GM18498 (cell line): ENCODE data around the gene RASGEF1C.

Source experiments
- ATAC-seq: cut with Tn5 transposase; IDR thresholded peaks from one replicate; pipeline ENCODE4 v1.9.1; 2021; ENCODE audit warnings: mild to moderate bottlenecking, moderate library complexity; ENCODE audit not compliant: unreplicated experiment

RASGEF1C gene

DNA sequence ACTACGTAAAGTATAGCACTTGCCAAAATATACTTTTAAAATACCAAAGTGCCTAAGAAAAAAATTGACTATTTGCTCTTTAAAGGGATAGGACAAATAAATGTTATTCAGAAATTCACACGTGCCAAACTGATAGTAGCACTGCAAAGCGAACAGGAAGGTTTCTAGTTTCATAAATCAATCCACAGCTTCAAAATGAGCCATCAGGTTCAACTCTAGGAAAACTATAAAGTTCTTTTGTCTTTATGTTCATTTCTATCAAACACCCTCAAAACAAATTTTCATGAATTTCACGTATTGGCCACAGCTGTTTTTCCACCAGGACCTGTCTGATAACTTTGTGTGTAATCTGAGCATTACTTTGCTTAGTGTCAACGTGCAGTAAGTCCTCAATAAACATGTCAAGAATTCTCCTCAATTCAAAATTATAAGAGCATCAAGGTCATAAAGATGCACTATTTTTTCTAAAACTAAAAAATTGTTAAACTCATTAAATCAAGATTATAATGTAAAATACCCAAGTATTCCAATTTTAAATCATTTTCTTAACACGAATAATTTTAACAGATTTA lies 140.4 kb downstream of the RASGEF1C start:
- no peak for ATAC-seq

DNA sequence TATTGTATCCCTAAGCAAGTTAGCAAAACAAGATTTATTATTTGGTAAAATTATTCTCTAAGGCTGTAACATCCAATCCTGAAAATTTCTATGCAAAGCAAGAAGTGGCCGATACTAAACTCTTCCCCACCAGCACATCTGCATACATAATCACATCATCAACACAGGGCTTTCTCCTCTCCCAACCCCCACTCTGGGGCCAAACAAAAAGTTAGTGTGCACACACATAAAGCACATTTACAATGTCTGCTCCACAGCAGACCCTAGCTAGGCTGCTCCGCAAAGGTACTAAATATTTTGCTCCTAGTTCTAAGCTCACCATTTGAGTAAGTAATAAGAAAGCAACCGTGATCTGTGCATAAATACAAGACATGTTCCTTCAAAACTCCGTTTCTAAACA lies 141.0 kb downstream of the RASGEF1C start:
- ATAC-seq = no peak

DNA sequence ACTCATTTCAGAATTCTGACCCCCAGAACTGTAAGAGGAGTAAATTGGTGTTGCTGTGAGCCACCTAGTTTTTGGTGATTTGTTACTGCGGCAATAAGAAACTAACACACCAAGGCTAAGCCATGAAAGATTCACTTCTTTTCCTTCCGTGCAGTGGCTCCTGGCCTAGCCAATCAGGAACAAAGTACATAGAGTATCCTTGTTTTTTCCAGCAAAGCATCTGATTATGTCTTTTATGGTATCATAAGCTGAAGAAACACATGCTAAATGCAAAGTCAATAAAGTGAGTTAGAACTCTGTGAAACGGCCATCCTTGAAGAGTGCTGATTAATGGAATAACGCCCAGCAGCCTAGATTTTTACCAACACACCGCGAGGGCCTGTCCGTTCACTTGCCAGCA lies 148.8 kb downstream of the RASGEF1C start:
- ATAC-seq = no peak

DNA sequence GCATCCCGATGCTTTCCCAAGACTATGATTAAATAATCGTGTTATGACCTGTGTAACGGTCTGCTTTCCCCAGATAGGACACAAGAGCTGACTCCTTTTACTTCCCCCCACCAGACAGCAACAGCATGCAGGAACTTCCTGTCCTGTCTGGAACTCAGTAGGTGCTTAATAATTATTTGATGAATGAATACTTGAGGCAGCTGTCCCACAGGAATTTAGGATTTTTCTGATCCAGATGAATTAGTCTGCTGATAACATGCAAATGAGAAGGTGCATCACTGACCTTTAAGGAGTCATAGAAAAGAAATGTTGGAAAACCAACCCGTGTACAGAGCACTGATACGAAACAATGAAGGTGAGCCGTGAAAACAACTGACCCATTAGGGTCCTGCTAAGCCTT lies 149.7 kb downstream of the RASGEF1C start:
- no peak for ATAC-seq

DNA sequence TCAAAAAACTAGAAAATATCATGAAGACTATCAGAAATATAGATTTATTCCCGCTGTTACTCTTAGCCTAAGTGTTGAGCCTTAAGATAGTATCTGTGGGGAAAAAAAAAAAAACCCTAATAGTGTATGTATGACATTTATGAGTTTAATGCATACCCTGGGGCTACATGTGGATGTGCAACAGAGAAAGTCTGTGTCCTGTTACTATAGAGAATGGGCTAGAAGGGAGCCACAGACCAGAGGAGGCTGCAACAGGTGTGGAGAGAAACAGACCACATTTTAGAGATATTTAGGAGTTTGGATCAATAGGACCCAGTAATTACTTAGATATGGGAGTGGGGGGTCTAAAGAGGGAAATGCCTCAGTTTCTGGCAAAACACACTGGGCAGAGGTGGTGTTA lies 152.9 kb downstream of the RASGEF1C start:
- no peak for ATAC-seq

DNA sequence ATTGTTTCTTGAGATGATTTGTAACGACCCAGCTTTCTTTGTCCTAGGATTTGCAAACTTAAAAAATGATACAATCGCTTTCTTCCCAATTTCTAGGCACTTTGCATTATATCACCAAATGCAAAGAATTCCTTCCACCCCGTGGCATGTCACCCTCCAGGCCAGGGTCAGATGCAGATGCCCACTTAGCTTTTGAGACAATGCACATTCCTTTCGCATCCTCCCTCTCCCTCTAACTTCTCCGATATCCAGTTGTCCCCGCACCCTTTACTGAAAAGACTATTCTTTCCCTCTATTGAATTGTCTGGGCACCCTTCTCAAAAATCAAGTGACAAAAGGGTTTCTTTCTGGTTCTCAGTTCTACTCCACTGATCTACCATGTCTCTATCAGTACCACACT lies 154.8 kb downstream of the RASGEF1C start:
- ATAC-seq = no peak

DNA sequence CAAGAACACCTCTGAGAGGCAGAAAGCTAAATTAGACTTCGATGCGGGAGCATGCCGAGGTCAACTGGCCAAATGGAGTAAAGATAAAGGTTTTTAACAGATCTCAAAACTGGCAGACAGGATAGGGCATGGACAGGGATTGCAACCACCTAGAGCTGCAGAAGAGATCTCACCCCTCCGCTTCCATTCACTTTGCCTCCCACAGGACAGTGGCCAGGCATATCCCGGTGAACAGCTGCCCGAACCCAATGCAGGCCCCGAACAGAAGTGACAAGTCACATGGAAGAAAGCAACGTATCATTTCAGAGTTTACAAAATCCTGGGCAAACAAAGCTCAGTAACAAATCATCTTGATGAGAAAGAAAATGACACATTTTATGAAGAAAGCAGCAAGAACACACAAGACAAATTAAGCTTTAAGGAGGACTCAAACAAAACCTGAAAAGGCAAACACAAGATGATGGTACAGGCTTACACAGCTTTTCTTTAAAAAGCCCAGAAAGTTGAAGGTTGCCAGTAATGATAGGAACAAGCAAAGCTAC lies 155.9 kb downstream of the RASGEF1C start:
- no peak for ATAC-seq

DNA sequence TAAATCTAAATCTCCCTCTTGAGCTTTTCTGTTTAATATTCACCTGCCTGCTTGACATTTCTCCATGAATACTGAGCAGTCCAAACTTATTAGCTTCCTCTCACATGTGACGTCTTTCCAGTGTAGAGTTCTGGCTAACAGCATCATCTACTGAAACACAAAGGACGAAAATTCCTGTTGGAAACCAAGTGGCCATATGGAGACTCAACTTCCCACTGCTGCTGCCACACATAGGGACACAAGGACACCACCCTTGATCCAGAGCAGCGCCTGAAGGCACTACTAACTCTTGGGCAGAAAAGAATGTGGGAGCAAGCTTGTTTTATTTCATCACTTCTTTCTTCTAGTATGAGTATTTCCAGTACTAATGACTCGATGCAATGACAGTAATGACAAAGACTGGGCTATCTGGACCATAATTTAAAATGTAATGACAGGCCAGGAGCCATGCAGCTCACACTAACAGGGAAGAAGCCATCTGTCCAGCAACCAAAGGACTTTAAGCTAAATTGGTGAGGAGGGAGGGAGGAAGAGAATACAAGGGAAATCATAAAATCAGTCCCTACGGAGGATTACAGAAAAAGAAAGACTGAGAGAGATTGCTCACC lies 156.7 kb downstream of the RASGEF1C start:
- no peak for ATAC-seq
